HEK293 (cell line): ENCODE data around the gene SH3BP2.

ENCODE experiments used
- GFI1B ChIP-seq: fragments of 450-650 bp; formaldehyde crosslinking; IDR thresholded peaks from 2 replicates; pipeline ENCODE4 v1.5.1; 2016; ENCODE audit warnings: missing biosample characterization, missing genetic modification characterization
- GLI4 ChIP-seq: fragments of 450-650 bp; formaldehyde crosslinking; IDR thresholded peaks from 2 replicates; pipeline ENCODE4 v1.5.1; 2016; ENCODE audit warnings: missing biosample characterization, missing genetic modification characterization
- GLIS2 ChIP-seq: fragments of 450-650 bp; formaldehyde crosslinking; IDR thresholded peaks from 2 replicates; pipeline ENCODE4 v1.5.1; 2016; ENCODE audit warnings: missing biosample characterization, missing genetic modification characterization
- IKZF3 ChIP-seq: fragments of 450-650 bp; IDR thresholded peaks from 2 replicates; pipeline ENCODE4 v1.5.0; 2018; ENCODE audit warnings: missing biosample characterization, mild to moderate bottlenecking, missing genetic modification characterization, moderate library complexity
- RBAK ChIP-seq: fragments of 450-650 bp; formaldehyde crosslinking; IDR thresholded peaks from 2 replicates; pipeline ENCODE4 v1.5.1; 2016; ENCODE audit warnings: missing biosample characterization, missing genetic modification characterization
- SALL2 ChIP-seq: fragments of 450-650 bp; formaldehyde crosslinking; IDR thresholded peaks from 2 replicates; pipeline ENCODE4 v1.5.0; 2017; ENCODE audit warnings: missing biosample characterization, mild to moderate bottlenecking, missing genetic modification characterization, borderline replicate concordance
- SETDB1 ChIP-seq: IDR thresholded peaks from one replicate; pipeline ENCODE4 v1.6.1; 2017; ENCODE audit warnings: mild to moderate bottlenecking, low read length, moderate library complexity, mixed read lengths; ENCODE audit not compliant: insufficient read length
- SP3 ChIP-seq: fragments of 450-650 bp; formaldehyde crosslinking; IDR thresholded peaks from 2 replicates; pipeline ENCODE4 v1.5.1; 2016; ENCODE audit warnings: missing biosample characterization, missing genetic modification characterization
- YY1 ChIP-seq: fragments of 450-650 bp; formaldehyde crosslinking; IDR thresholded peaks from 2 replicates; pipeline ENCODE4 v1.5.1; 2018; ENCODE audit warnings: missing biosample characterization, missing genetic modification characterization
- ZBTB8A ChIP-seq: fragments of 450-650 bp; formaldehyde crosslinking; IDR thresholded peaks from 2 replicates; pipeline ENCODE4 v1.5.1; 2016; ENCODE audit warnings: missing biosample characterization, missing genetic modification characterization
- ZFP41 ChIP-seq: fragments of 450-650 bp; formaldehyde crosslinking; IDR thresholded peaks from 2 replicates; pipeline ENCODE4 v1.5.1; 2016; ENCODE audit warnings: missing biosample characterization, missing genetic modification characterization, borderline replicate concordance
- ZNF138 ChIP-seq: fragments of 450-650 bp; formaldehyde crosslinking; IDR thresholded peaks from 2 replicates; pipeline ENCODE4 v1.5.1; 2016; ENCODE audit warnings: missing biosample characterization, missing genetic modification characterization, borderline replicate concordance
- ZNF16 ChIP-seq: fragments of 450-650 bp; formaldehyde crosslinking; IDR thresholded peaks from 2 replicates; pipeline ENCODE4 v1.5.1; 2016; ENCODE audit warnings: low read depth, missing biosample characterization, missing genetic modification characterization
- ZNF2 ChIP-seq: fragments of 450-650 bp; formaldehyde crosslinking; IDR thresholded peaks from 2 replicates; pipeline ENCODE4 v1.5.1; 2016; ENCODE audit warnings: missing biosample characterization, missing genetic modification characterization
- ZNF341 ChIP-seq: fragments of 450-650 bp; formaldehyde crosslinking; IDR thresholded peaks from 2 replicates; pipeline ENCODE4; 2016; ENCODE audit warnings: low read depth, missing biosample characterization, missing genetic modification characterization
- ZNF354C ChIP-seq: fragments of 450-650 bp; formaldehyde crosslinking; IDR thresholded peaks from 2 replicates; pipeline ENCODE4 v1.5.1; 2016; ENCODE audit warnings: missing biosample characterization, missing genetic modification characterization, low read depth, borderline replicate concordance
- ZNF558 ChIP-seq: fragments of 450-650 bp; formaldehyde crosslinking; IDR thresholded peaks from 2 replicates; pipeline ENCODE4 v1.5.1; 2016; ENCODE audit warnings: missing biosample characterization, missing genetic modification characterization
- ZNF560 ChIP-seq: fragments of 450-650 bp; formaldehyde crosslinking; IDR thresholded peaks from 2 replicates; pipeline ENCODE4 v1.5.1; 2017; ENCODE audit warnings: missing biosample characterization, missing genetic modification characterization, borderline replicate concordance
- TF ChIP-seq, protein P1 (sequence below): fragments of 450-650 bp; formaldehyde crosslinking; IDR thresholded peaks from 2 replicates; pipeline ENCODE4 v1.5.1; 2016; ENCODE audit warnings: missing biosample characterization, missing genetic modification characterization
- TF ChIP-seq, protein P2 (sequence below): fragments of 450-650 bp; formaldehyde crosslinking; IDR thresholded peaks from 2 replicates; pipeline ENCODE4; 2016; ENCODE audit warnings: missing biosample characterization, missing genetic modification characterization
- TF ChIP-seq, protein P3 (sequence below): fragments of 450-650 bp; formaldehyde crosslinking; optimal IDR thresholded peaks from 2 replicates; pipeline ENCODE3; 2016; ENCODE audit warnings: missing biosample characterization, mild to moderate bottlenecking, missing genetic modification characterization
- TF ChIP-seq, protein P4 (sequence below): fragments of 450-650 bp; formaldehyde crosslinking; IDR thresholded peaks from 2 replicates; pipeline ENCODE4 v1.5.1; 2016; ENCODE audit warnings: missing biosample characterization, missing genetic modification characterization, low read depth
- TF ChIP-seq, protein P5 (sequence below): fragments of 450-650 bp; formaldehyde crosslinking; IDR thresholded peaks from 2 replicates; pipeline ENCODE4 v1.5.1; 2016; ENCODE audit warnings: missing biosample characterization, missing genetic modification characterization

Gene SH3BP2

DNA sequence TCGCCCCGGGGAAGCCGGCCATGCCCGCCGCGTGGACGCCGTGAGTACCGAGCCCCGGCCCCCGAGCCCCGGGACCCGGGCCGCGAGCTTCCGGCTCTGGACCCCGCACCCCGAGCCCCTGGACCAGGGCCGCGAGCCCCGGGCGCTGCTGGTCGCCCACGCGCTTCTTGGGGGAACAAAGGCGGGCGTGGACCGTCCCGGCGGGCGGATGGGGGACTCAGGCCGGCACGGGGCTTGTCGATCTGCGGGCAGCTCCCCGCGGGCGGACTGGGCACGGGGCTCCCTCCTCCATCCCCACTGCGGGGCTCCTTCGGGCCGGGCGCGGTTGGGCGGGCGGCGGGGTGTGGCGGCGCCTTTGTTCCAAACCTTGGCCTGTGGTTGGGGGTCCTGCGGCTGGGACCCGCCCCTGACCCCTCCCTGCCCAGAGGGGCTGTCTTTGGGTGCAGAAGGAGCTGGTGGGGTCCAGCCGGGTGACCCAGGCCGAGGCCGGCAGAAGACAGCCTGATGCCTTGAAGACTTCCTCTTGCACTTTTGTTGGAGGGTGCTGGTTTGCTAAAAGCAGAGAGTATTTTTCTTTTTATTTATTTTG lies 25.6 kb downstream of the SH3BP2 start (continued):
- TF ChIP-seq, protein P1, sequence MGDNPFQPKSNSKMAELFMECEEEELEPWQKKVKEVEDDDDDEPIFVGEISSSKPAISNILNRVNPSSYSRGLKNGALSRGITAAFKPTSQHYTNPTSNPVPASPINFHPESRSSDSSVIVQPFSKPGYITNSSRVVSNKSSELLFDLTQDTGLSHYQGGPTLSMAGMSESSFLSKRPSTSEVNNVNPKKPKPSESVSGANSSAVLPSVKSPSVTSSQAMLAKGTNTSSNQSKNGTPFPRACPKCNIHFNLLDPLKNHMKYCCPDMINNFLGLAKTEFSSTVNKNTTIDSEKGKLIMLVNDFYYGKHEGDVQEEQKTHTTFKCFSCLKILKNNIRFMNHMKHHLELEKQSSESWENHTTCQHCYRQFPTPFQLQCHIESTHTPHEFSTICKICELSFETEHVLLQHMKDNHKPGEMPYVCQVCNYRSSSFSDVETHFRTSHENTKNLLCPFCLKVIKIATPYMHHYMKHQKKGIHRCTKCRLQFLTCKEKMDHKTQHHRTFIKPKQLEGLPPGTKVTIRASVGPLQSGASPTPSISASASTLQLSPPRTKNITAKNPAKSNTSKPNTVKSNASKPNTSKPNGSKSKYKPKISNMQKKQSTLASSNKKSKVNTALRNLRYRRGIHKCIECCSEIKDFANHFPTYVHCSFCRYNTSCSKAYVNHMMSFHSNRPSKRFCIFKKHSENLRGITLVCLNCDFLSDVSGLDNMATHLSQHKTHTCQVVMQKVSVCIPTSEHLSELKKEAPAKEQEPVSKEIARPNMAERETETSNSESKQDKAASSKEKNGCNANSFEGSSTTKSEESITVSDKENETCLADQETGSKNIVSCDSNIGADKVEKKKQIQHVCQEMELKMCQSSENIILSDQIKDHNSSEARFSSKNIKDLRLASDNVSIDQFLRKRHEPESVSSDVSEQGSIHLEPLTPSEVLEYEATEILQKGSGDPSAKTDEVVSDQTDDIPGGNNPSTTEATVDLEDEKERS (tag by site-specific recombination) = no peak
- TF ChIP-seq ZNF2 (tag by site-specific recombination) (no peak), SALL2 (tag by site-specific recombination) (no peak), ZNF560 (tag by site-specific recombination) (no peak), YY1 (no peak), IKZF3 (tag by site-specific recombination) (no peak), ZBTB8A (tag by site-specific recombination) (peak; percentile 79), ZNF16 (tag by site-specific recombination) (no peak), RBAK (tag by site-specific recombination) (no peak), ZNF558 (tag by site-specific recombination) (no peak), SP3 (peak; percentile 57), GFI1B (tag by site-specific recombination) (no peak), GLI4 (tag by site-specific recombination) (no peak), ZNF341 (tag by site-specific recombination) (no peak), ZFP41 (no peak), ZNF138 (no peak), GLIS2 (tag by site-specific recombination) (peak; percentile 69), SETDB1 (no peak), ZNF354C (tag by site-specific recombination) (no peak)
- TF ChIP-seq, protein P2, sequence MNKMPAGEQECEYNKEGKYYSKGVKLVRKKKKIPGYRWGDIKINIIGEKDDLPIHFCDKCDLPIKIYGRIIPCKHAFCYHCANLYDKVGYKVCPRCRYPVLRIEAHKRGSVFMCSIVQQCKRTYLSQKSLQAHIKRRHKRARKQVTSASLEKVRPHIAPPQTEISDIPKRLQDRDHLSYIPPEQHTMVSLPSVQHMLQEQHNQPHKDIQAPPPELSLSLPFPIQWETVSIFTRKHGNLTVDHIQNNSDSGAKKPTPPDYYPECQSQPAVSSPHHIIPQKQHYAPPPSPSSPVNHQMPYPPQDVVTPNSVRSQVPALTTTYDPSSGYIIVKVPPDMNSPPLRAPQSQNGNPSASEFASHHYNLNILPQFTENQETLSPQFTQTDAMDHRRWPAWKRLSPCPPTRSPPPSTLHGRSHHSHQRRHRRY (tag by site-specific recombination) = no peak
- TF ChIP-seq, protein P3, sequence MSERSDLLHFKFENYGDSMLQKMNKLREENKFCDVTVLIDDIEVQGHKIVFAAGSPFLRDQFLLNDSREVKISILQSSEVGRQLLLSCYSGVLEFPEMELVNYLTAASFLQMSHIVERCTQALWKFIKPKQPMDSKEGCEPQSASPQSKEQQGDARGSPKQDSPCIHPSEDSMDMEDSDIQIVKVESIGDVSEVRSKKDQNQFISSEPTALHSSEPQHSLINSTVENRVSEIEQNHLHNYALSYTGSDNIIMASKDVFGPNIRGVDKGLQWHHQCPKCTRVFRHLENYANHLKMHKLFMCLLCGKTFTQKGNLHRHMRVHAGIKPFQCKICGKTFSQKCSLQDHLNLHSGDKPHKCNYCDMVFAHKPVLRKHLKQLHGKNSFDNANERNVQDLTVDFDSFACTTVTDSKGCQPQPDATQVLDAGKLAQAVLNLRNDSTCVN = peak; percentile 38
- TF ChIP-seq, protein P4, sequence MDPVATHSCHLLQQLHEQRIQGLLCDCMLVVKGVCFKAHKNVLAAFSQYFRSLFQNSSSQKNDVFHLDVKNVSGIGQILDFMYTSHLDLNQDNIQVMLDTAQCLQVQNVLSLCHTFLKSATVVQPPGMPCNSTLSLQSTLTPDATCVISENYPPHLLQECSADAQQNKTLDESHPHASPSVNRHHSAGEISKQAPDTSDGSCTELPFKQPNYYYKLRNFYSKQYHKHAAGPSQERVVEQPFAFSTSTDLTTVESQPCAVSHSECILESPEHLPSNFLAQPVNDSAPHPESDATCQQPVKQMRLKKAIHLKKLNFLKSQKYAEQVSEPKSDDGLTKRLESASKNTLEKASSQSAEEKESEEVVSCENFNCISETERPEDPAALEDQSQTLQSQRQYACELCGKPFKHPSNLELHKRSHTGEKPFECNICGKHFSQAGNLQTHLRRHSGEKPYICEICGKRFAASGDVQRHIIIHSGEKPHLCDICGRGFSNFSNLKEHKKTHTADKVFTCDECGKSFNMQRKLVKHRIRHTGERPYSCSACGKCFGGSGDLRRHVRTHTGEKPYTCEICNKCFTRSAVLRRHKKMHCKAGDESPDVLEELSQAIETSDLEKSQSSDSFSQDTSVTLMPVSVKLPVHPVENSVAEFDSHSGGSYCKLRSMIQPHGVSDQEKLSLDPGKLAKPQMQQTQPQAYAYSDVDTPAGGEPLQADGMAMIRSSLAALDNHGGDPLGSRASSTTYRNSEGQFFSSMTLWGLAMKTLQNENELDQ (tag by site-specific recombination) = no peak
- TF ChIP-seq, protein P5, sequence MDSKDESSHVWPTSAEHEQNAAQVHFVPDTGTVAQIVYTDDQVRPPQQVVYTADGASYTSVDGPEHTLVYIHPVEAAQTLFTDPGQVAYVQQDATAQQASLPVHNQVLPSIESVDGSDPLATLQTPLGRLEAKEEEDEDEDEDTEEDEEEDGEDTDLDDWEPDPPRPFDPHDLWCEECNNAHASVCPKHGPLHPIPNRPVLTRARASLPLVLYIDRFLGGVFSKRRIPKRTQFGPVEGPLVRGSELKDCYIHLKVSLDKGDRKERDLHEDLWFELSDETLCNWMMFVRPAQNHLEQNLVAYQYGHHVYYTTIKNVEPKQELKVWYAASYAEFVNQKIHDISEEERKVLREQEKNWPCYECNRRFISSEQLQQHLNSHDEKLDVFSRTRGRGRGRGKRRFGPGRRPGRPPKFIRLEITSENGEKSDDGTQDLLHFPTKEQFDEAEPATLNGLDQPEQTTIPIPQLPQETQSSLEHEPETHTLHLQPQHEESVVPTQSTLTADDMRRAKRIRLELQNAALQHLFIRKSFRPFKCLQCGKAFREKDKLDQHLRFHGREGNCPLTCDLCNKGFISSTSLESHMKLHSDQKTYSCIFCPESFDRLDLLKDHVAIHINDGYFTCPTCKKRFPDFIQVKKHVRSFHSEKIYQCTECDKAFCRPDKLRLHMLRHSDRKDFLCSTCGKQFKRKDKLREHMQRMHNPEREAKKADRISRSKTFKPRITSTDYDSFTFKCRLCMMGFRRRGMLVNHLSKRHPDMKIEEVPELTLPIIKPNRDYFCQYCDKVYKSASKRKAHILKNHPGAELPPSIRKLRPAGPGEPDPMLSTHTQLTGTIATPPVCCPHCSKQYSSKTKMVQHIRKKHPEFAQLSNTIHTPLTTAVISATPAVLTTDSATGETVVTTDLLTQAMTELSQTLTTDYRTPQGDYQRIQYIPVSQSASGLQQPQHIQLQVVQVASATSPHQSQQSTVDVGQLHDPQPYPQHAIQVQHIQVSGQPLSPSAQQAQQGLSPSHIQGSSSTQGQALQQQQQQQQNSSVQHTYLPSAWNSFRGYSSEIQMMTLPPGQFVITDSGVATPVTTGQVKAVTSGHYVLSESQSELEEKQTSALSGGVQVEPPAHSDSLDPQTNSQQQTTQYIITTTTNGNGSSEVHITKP (tag by site-specific recombination) = no peak
- TF ChIP-seq, all 188 proteins: peak for 12
